Naive thymus-derived CD4-positive, alpha-beta T cell (primary cell): ENCODE data around the gene NDOR1. TPM values are rescaled to one million over a fixed set of nuclear protein-coding genes. Genes with fewer than 3 reads are reported as not detected.
"Not testable (repeated sequence)": the region's sequence is repeated elsewhere in the genome, so short reads cannot be mapped to it uniquely, and the experiment has no call there.

Experiments
- ATAC-seq: fragments of 150-1000 bp; cut with Tn5 transposase; 2 replicates; pipeline ENCODE4 v1.10.0; 2021; ENCODE audit warnings: mild to moderate bottlenecking, moderate library complexity
- CTCF ChIA-PET: fragments of 350-600 bp; sonication (Branson Sonifier 250); formaldehyde crosslinking; loops from one replicate; lab custom pipeline; 2021; ENCODE audit warnings: antibody characterized with exemption; lab: Charles Lee
- POLR2A ChIA-PET: fragments of 350-600 bp; sonication (Branson Sonifier 250); formaldehyde crosslinking; loops from one replicate; lab custom pipeline; 2021; ENCODE audit warnings: antibody characterized with exemption, inconsistent platforms; lab: Charles Lee
- DNase-seq, 9 donors: peaks; one replicate each; pipeline versions ENCODE4 v3.0.0 to v3.0.0-alpha.2; 2020 to 2022; ENCODE audit warnings: mixed read lengths in 1 of 9
- H3K27ac ChIP-seq: one replicate; pipeline ENCODE4 v1.7.0; 2013; ENCODE audit warnings: mild to moderate bottlenecking, low read depth, low read length, moderate library complexity
- H3K27me3 ChIP-seq, 2 donors: one replicate each; pipeline ENCODE4 v1.7.0; 2013; ENCODE audit warnings: low read length in 2 of 2, mild to moderate bottlenecking in 2 of 2, moderate library complexity in 2 of 2; ENCODE audit not compliant: control insufficient read depth in 2 of 2, insufficient read depth in 2 of 2
- H3K36me3 ChIP-seq, 3 experiments: 1 replicate in 2 of 3; 2 replicates in 1 of 3; pipeline ENCODE4 v1.7.0; 2013; ENCODE audit warnings: low read length in 3 of 3, mild to moderate bottlenecking in 3 of 3, moderate library complexity in 1 of 3; ENCODE audit not compliant: insufficient read depth in 3 of 3, control insufficient read depth in 2 of 3
- H3K4me1 ChIP-seq, 2 donors: one replicate each; pipeline ENCODE4 v1.7.0; 2013; ENCODE audit warnings: low read length in 2 of 2, mild to moderate bottlenecking in 2 of 2, moderate library complexity in 1 of 2; ENCODE audit not compliant: control insufficient read depth in 2 of 2, insufficient read depth in 2 of 2
- H3K4me3 ChIP-seq: 2 replicates; pipeline ENCODE4 v1.7.0; 2013; ENCODE audit warnings: mild to moderate bottlenecking, low read length
- H3K9me3 ChIP-seq, 3 experiments: 1 replicate in 2 of 3; 2 replicates in 1 of 3; pipeline ENCODE4 v1.7.0; 2013; ENCODE audit warnings: low read length in 3 of 3; ENCODE audit not compliant: control insufficient read depth in 2 of 3
- H3K27ac Mint-ChIP-seq, 9 donors: one replicate each; pipeline ENCODE4 v1.8.0; 2020 to 2022; ENCODE audit warnings: mixed read lengths in 9 of 9, mild to moderate bottlenecking in 8 of 9, moderate library complexity in 5 of 9, inconsistent platforms in 2 of 9
- H3K27me3 Mint-ChIP-seq, 5 donors: one replicate each; pipeline ENCODE4 v1.8.0; 2021 to 2022; ENCODE audit warnings: mixed read lengths in 5 of 5, mild to moderate bottlenecking in 1 of 5
- H3K36me3 Mint-ChIP-seq, 5 donors: one replicate each; pipeline ENCODE4 v1.8.0; 2020 to 2022; ENCODE audit warnings: mixed read lengths in 5 of 5, mild to moderate bottlenecking in 3 of 5, inconsistent platforms in 1 of 5
- H3K4me1 Mint-ChIP-seq, 7 donors: one replicate each; pipeline ENCODE4 v1.8.0; 2020 to 2022; ENCODE audit warnings: mixed read lengths in 7 of 7, mild to moderate bottlenecking in 3 of 7, inconsistent platforms in 1 of 7
- H3K4me3 Mint-ChIP-seq, 10 donors: one replicate each; pipeline ENCODE4 v1.8.0; 2020 to 2022; ENCODE audit warnings: mild to moderate bottlenecking in 10 of 10, mixed read lengths in 10 of 10, moderate library complexity in 6 of 10, inconsistent platforms in 2 of 10
- H3K9me3 Mint-ChIP-seq, 11 donors: one replicate each; pipeline ENCODE4 v1.8.0; 2020 to 2022; ENCODE audit warnings: mixed read lengths in 11 of 11, mild to moderate bottlenecking in 4 of 11, inconsistent platforms in 1 of 11, moderate library complexity in 1 of 11
- intact Hi-C, 2 donors: fragments of 100-400 bp; cut with micrococcal nuclease; formaldehyde crosslinking; loops; one replicate each; pipeline ENCODE4 v1.15.1; 2023
- polyA plus RNA-seq, 2 donors: library from polyadenylated mRNA; unstranded; fragments of 300-500 nt; fragmentation: Illumina TruSeq; gene quantifications; one replicate each; pipeline ENCODE4 v1.2.3, GENCODE V29; 2021
- total RNA-seq, 6 experiments: library from RNA in 5 of 6; stranded (reverse) in 5 of 6; gene quantifications; 1 replicate in 5 of 6; 2 replicates in 1 of 6; pipeline ENCODE4 v1.2.3 and lab custom pipeline; 2021 to 2026

NDOR1 gene
- total and polyA plus RNA-seq, 7 experiments from 2014 or later, result 4.5 to 42.0 (median 33.0) TPM

GRCh38 chr9:137243266-137243625 lies 37.7 kb downstream of the NDOR1 start:
- POLR2A ChIA-PET, result interaction anchor here (0.9 to 10.7 kb wide), 4 partner anchors 10 to 156 kb away, joined by 4 to 168 read pairs (median 18); partner anchors contain the start of genes DPP7, MAN1B1, NELFB and STPG3
- DNase-seq, H3K27ac ChIP-seq, H3K4me3 ChIP-seq, H3K27me3 Mint-ChIP-seq, H3K9me3 ChIP-seq, H3K27me3 ChIP-seq, H3K9me3 Mint-ChIP-seq, ATAC-seq: not testable (repeated sequence)
- CTCF ChIA-PET, result interaction anchor here (0.6 kb wide), 1 partner anchor 313 kb away, joined by 3 read pairs; no protein-coding TSS in a partner anchor
- H3K36me3 ChIP-seq, result peaks cover 0 to 19% (median 9%) of the 10 kb centered on the region in 3 experiments
- Mint-ChIP-seq H3K36me3 (peaks cover 0 to 14% (median 4%) of the 10 kb centered on the region in 5 donors), H3K4me3 (peak overlapping the region in 5 of 10 donors; percentile 32 to 88 (median 84)), H3K4me1 (peaks cover 12 to 34% (median 20%) of the 10 kb centered on the region in 7 donors), H3K27ac (peak overlapping the region in 1 of 9 donors; percentile 82)
- peaks cover 11 to 15% of the 10 kb centered on the region in 2 donors for H3K4me1 ChIP-seq
- intact Hi-C loops, result loop anchor here in 1 of 2 donors (5.0 kb wide), 1 partner anchor 831 kb away; the partner anchor contains the start of genes ENTR1 and PMPCA

- peaks cover 0 to 19% (median 9%) of the 10 kb centered on the region in 3 experiments for H3K36me3 ChIP-seq
- POLR2A ChIA-PET, result interaction anchor here (0.9 to 10.7 kb wide), 3 partner anchors 9 to 157 kb away, joined by 4 to 168 read pairs (median 30); partner anchors contain the start of genes MAN1B1, NELFB and STPG3
- no peaks in the 10 kb centered on the region for H3K9me3 ChIP-seq
- intact Hi-C loops, result loop anchor here in 1 of 2 donors (5.0 kb wide), 1 partner anchor 832 kb away; the partner anchor contains the start of genes ENTR1 and PMPCA
- peaks cover 0 to 14% (median 4%) of the 10 kb centered on the region in 5 donors for H3K36me3 Mint-ChIP-seq
- H3K4me3 Mint-ChIP-seq, result peak overlapping the region in 4 of 10 donors; percentile 5 to 88 (median 22)
- CTCF ChIA-PET, result no interaction called here
- no peaks in the 10 kb centered on the region for H3K27me3 ChIP-seq
- H3K4me1 Mint-ChIP-seq, result peaks cover 10 to 32% (median 18%) of the 10 kb centered on the region in 7 donors
- no peak for ATAC-seq
- H3K4me1 ChIP-seq, result peaks cover 11 to 14% of the 10 kb centered on the region in 2 donors
- H3K27me3 Mint-ChIP-seq, result peaks cover 0 to 4% (median 0%) of the 10 kb centered on the region in 5 donors
- H3K27ac Mint-ChIP-seq, result peak overlapping the region in 2 of 9 donors; percentile 14 to 49
- H3K27ac ChIP-seq, result no peak overlapping the region
- peaks cover 0 to 9% (median 0%) of the 10 kb centered on the region in 11 donors for H3K9me3 Mint-ChIP-seq
- DNase-seq, result no peak
- no peak overlapping the region for H3K4me3 ChIP-seq
Observed at GRCh38 chr9:137243626-137244485, 38.4 kb downstream of the NDOR1 start.

GRCh38 chr9:137244486-137245449 lies 39.3 kb downstream of the NDOR1 start:
- H3K4me1 Mint-ChIP-seq, result peaks cover 7 to 25% (median 12%) of the 10 kb centered on the region in 7 donors
- H3K27ac Mint-ChIP-seq, result peak overlapping the region in 2 of 9 donors; percentile 43 to 49
- DNase-seq (peak in 1 of 9 donors; percentile 38), ATAC-seq (no peak)
- intact Hi-C loops, result loop anchor here in 1 of 2 donors (5.0 kb wide), 1 partner anchor 832 kb away; the partner anchor contains the start of genes ENTR1 and PMPCA
- ChIA-PET CTCF (no interaction called here), POLR2A (interaction anchor here (0.6 to 10.7 kb wide), 2 partner anchors 8 to 392 kb away, joined by 4 to 168 read pairs; partner anchors contain the start of genes NELFB and STPG3)
- peaks cover 0 to 14% (median 4%) of the 10 kb centered on the region in 5 donors for H3K36me3 Mint-ChIP-seq
- H3K4me1 ChIP-seq, result peaks cover 9 to 11% of the 10 kb centered on the region in 2 donors
- peaks cover 0 to 9% (median 0%) of the 10 kb centered on the region in 11 donors for H3K9me3 Mint-ChIP-seq
- no peaks in the 10 kb centered on the region for H3K9me3 ChIP-seq
- peaks cover 0 to 19% (median 9%) of the 10 kb centered on the region in 3 experiments for H3K36me3 ChIP-seq
- H3K27ac ChIP-seq, result no peak overlapping the region
- H3K27me3 ChIP-seq, result no peaks in the 10 kb centered on the region
- no peak overlapping the region for H3K4me3 ChIP-seq
- H3K4me3 Mint-ChIP-seq, result no peak overlapping the region
- H3K27me3 Mint-ChIP-seq, result peaks cover 0 to 4% (median 0%) of the 10 kb centered on the region in 5 donors

GRCh38 chr9:137245450-137246421 lies 40.2 kb downstream of the NDOR1 start:
- Histone ChIP-seq H3K4me1 (peaks cover 9 to 11% of the 10 kb centered on the region in 2 donors), H3K27ac (no peak overlapping the region), H3K9me3 (no peaks in the 10 kb centered on the region), H3K4me3 (no peak overlapping the region), H3K36me3 (peaks cover 0 to 19% (median 9%) of the 10 kb centered on the region in 3 experiments), H3K27me3 (no peaks in the 10 kb centered on the region)
- DNase-seq (no peak), ATAC-seq (no peak)
- peaks cover 0 to 4% (median 0%) of the 10 kb centered on the region in 5 donors for H3K27me3 Mint-ChIP-seq
- no peak overlapping the region for H3K4me3 Mint-ChIP-seq
- H3K4me1 Mint-ChIP-seq, result peaks cover 7 to 24% (median 12%) of the 10 kb centered on the region in 7 donors
- H3K27ac Mint-ChIP-seq, result peak overlapping the region in 1 of 9 donors; percentile 43
- peaks cover 0 to 9% (median 0%) of the 10 kb centered on the region in 11 donors for H3K9me3 Mint-ChIP-seq
- CTCF ChIA-PET, result no interaction called here
- intact Hi-C loops, result no loop called here
- POLR2A ChIA-PET, result interaction anchor here (0.6 to 10.7 kb wide), 2 partner anchors 7 to 391 kb away, joined by 4 to 168 read pairs; partner anchors contain the start of genes NELFB and STPG3
- H3K36me3 Mint-ChIP-seq, result peaks cover 0 to 14% (median 4%) of the 10 kb centered on the region in 5 donors

- Histone ChIP-seq H3K4me3 (no peak overlapping the region), H3K36me3 (peaks cover 0 to 15% (median 7%) of the 10 kb centered on the region in 3 experiments), H3K4me1 (peaks cover 5 to 6% of the 10 kb centered on the region in 2 donors), H3K9me3 (no peaks in the 10 kb centered on the region), H3K27me3 (no peaks in the 10 kb centered on the region), H3K27ac (no peak overlapping the region)
- Mint-ChIP-seq H3K36me3 (peaks cover 0 to 10% (median 0%) of the 10 kb centered on the region in 5 donors), H3K4me3 (no peak overlapping the region), H3K27me3 (no peaks in the 10 kb centered on the region), H3K27ac (no peak overlapping the region), H3K4me1 (peaks cover 6 to 16% (median 7%) of the 10 kb centered on the region in 7 donors), H3K9me3 (peaks cover 0 to 4% (median 0%) of the 10 kb centered on the region in 11 donors)
- ChIA-PET POLR2A (interaction anchor here (0.7 kb wide), 1 partner anchor 56 kb away, joined by 3 read pairs; no protein-coding TSS in a partner anchor), CTCF (no interaction called here)
- DNase-seq (no peak), ATAC-seq (no peak)
- intact Hi-C loops, result no loop called here
Observed at GRCh38 chr9:137247135-137247915, 41.8 kb downstream of the NDOR1 start.
